ENCODE measurements around the gene ZNF536. TPM values are rescaled to one million over a fixed set of nuclear protein-coding genes. Genes with fewer than 3 reads are reported as not detected.
"Not testable (repeated sequence)": the region's sequence is repeated elsewhere in the genome, so short reads cannot be mapped to it uniquely, and the experiment has no call there.

Gene ZNF536
- polyA plus RNA-seq, 1 donor (not counting 4 experiments of a cell fraction or from before 2014, with no cell fraction given) = not detected

- no peak overlapping the region for H3K4me3 ChIP-seq (ENCODE audit: control insufficient read depth in 2 of 3, extremely low read depth in 1 of 3, insufficient read depth in 2 of 3, low read depth in 1 of 3, low read length in 3 of 3)
- TF ChIP-seq CTCF (optimal IDR thresholded peaks at IDR 0.05 in 1 of 3, IDR thresholded peaks at IDR 0.05 in 1 of 3, conservative IDR thresholded peaks at IDR 0.05 in 1 of 3; ENCODE audit: extremely low read depth in 1 of 3, insufficient read depth in 2 of 3, low read length in 3 of 3) = no peak
- no peak for TF ChIP-seq EZH2 (IDR thresholded peaks at IDR 0.05; ENCODE audit: low read length)
- dilution Hi-C loops (cut with MboI; ENCODE audit: extremely low pct_ligation_motif_present, low sequenced_read_pairs) = no loop called here
- H3K36me3 ChIP-seq (ENCODE audit: control insufficient read depth in 2 of 2, extremely low read depth in 1 of 2, insufficient read depth in 2 of 2, low read length in 2 of 2) = no peaks in the 10 kb centered on the region
- no peaks in the 10 kb centered on the region for H3K79me2 ChIP-seq (ENCODE audit: control insufficient read depth, insufficient read depth, low read length)
- no peaks in the 10 kb centered on the region for H3K4me1 ChIP-seq (ENCODE audit: control insufficient read depth, extremely low read depth, insufficient read depth, low read length)
- no peak overlapping the region for H3K9ac ChIP-seq (ENCODE audit: control insufficient read depth, extremely low read depth, insufficient read depth, low read length)
- H3K4me2 ChIP-seq (ENCODE audit: control insufficient read depth, extremely low read depth, insufficient read depth, low read depth, low read length) = no peak overlapping the region
- no peaks in the 10 kb centered on the region for H4K20me1 ChIP-seq (ENCODE audit: control insufficient read depth, extremely low read depth, insufficient read depth, low read length)
- no peaks in the 10 kb centered on the region for H3K9me1 ChIP-seq (ENCODE audit: control insufficient read depth, extremely low read depth, insufficient read depth, low read length)
- FAIRE-seq (no peak), DNase-seq (ENCODE audit: low read depth, low spot score) (no peak)
- no peak overlapping the region for H3K27ac ChIP-seq (ENCODE audit: control insufficient read depth, insufficient read depth, low read length)
- H2AFZ ChIP-seq (ENCODE audit: control insufficient read depth, low read length) = no peak overlapping the region
- no peaks in the 10 kb centered on the region for H3K27me3 ChIP-seq (ENCODE audit: control insufficient read depth, extremely low read depth, insufficient read depth, low read length)
- H3K9me3 ChIP-seq (ENCODE audit: control insufficient read depth, low read depth, low read length) = peaks cover 22% of the 10 kb centered on the region
These were observed 87.7 kb downstream of the ZNF536 start for GRCh38 chr19:30459859-30460258.

GRCh38 chr19:30464162-30464561, 92.0 kb downstream of the ZNF536 start:
- dilution Hi-C loops (cut with MboI; ENCODE audit: extremely low pct_ligation_motif_present, low sequenced_read_pairs) = no loop called here
- no peak overlapping the region for H3K9ac ChIP-seq (ENCODE audit: control insufficient read depth, extremely low read depth, insufficient read depth, low read length)
- peaks cover 29% of the 10 kb centered on the region for H3K9me3 ChIP-seq (ENCODE audit: control insufficient read depth, low read depth, low read length)
- no peaks in the 10 kb centered on the region for H3K9me1 ChIP-seq (ENCODE audit: control insufficient read depth, extremely low read depth, insufficient read depth, low read length)
- no peaks in the 10 kb centered on the region for H3K27me3 ChIP-seq (ENCODE audit: control insufficient read depth, extremely low read depth, insufficient read depth, low read length)
- no peaks in the 10 kb centered on the region for H3K79me2 ChIP-seq (ENCODE audit: control insufficient read depth, insufficient read depth, low read length)
- no peaks in the 10 kb centered on the region for H4K20me1 ChIP-seq (ENCODE audit: control insufficient read depth, extremely low read depth, insufficient read depth, low read length)
- DNase-seq (ENCODE audit: low read depth, low spot score) (no peak), FAIRE-seq (no peak)
- H3K4me1 ChIP-seq (ENCODE audit: control insufficient read depth, extremely low read depth, insufficient read depth, low read length) = no peaks in the 10 kb centered on the region
- no peak overlapping the region for H2AFZ ChIP-seq (ENCODE audit: control insufficient read depth, low read length)
- no peak overlapping the region for H3K4me2 ChIP-seq (ENCODE audit: control insufficient read depth, extremely low read depth, insufficient read depth, low read depth, low read length)
- no peak overlapping the region for H3K4me3 ChIP-seq (ENCODE audit: control insufficient read depth in 2 of 3, extremely low read depth in 1 of 3, insufficient read depth in 2 of 3, low read depth in 1 of 3, low read length in 3 of 3)
- TF ChIP-seq CTCF (optimal IDR thresholded peaks at IDR 0.05 in 1 of 3, IDR thresholded peaks at IDR 0.05 in 1 of 3, conservative IDR thresholded peaks at IDR 0.05 in 1 of 3; ENCODE audit: extremely low read depth in 1 of 3, insufficient read depth in 2 of 3, low read length in 3 of 3) (no peak), EZH2 (IDR thresholded peaks at IDR 0.05; ENCODE audit: low read length) (no peak)
- no peak overlapping the region for H3K27ac ChIP-seq (ENCODE audit: control insufficient read depth, insufficient read depth, low read length)
- H3K36me3 ChIP-seq (ENCODE audit: control insufficient read depth in 2 of 2, extremely low read depth in 1 of 2, insufficient read depth in 2 of 2, low read length in 2 of 2) = no peaks in the 10 kb centered on the region

GRCh38 chr19:30466598-30466997, 94.4 kb downstream of the ZNF536 start:
- H3K4me3 ChIP-seq (ENCODE audit: control insufficient read depth in 2 of 3, extremely low read depth in 1 of 3, insufficient read depth in 2 of 3, low read depth in 1 of 3, low read length in 3 of 3); H2AFZ ChIP-seq (ENCODE audit: control insufficient read depth, low read length); H3K36me3 ChIP-seq (ENCODE audit: control insufficient read depth in 2 of 2, extremely low read depth in 1 of 2, insufficient read depth in 2 of 2, low read length in 2 of 2); H3K4me1 ChIP-seq (ENCODE audit: control insufficient read depth, extremely low read depth, insufficient read depth, low read length); H4K20me1 ChIP-seq (ENCODE audit: control insufficient read depth, extremely low read depth, insufficient read depth, low read length); H3K27ac ChIP-seq (ENCODE audit: control insufficient read depth, insufficient read depth, low read length); H3K4me2 ChIP-seq (ENCODE audit: control insufficient read depth, extremely low read depth, insufficient read depth, low read depth, low read length); H3K79me2 ChIP-seq (ENCODE audit: control insufficient read depth, insufficient read depth, low read length); FAIRE-seq; DNase-seq (ENCODE audit: low read depth, low spot score); H3K9ac ChIP-seq (ENCODE audit: control insufficient read depth, extremely low read depth, insufficient read depth, low read length); dilution Hi-C loops (cut with MboI; ENCODE audit: extremely low pct_ligation_motif_present, low sequenced_read_pairs); H3K27me3 ChIP-seq (ENCODE audit: control insufficient read depth, extremely low read depth, insufficient read depth, low read length); H3K9me1 ChIP-seq (ENCODE audit: control insufficient read depth, extremely low read depth, insufficient read depth, low read length): not testable (repeated sequence)
- H3K9me3 ChIP-seq (ENCODE audit: control insufficient read depth, low read depth, low read length) = peaks cover 21% of the 10 kb centered on the region

All from keratinocyte (primary cell).